NCI-H1694 treated with DMSO at 0.1 percent for 48 hours (cell line): ENCODE measurements around the gene HCRT.
"Not testable (repeated sequence)": the region's sequence is repeated elsewhere in the genome, so short reads cannot be mapped to it uniquely, and the experiment has no call there.

Experiments
- DNase-seq: peaks from one replicate; lab custom pipeline; 2025; lab: John Stamatoyannopoulos, UW

HCRT gene

DNA sequence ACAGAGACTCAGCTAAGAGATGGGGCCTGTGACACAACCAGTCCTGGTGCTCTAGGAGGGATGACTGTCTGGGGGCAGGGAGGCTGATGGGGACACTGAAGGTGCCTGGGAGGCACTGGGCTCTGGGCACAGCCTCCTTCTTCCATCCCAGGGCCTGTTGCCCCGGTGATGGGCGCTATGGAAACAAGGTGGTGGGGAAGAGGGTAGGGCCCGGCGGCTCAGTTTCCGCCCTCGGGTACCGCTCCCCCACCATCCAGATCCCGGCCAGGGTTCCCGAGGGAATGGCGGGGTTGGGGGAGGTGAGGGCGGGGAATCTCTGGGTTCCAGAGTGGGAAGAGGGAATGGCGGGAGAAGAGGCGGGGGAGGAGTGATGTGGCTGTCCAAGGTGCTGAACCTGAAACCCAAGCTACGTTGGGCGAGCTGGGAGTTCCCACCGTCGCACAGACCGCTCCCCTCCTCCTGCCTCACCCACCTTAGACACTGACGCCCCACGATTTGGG lies 5.3 kb downstream of the HCRT start:
- DNase-seq = no peak

GRCh38 chr17:42179335-42179734 lies 5.9 kb downstream of the HCRT start:
- DNase-seq = no peak

DNA sequence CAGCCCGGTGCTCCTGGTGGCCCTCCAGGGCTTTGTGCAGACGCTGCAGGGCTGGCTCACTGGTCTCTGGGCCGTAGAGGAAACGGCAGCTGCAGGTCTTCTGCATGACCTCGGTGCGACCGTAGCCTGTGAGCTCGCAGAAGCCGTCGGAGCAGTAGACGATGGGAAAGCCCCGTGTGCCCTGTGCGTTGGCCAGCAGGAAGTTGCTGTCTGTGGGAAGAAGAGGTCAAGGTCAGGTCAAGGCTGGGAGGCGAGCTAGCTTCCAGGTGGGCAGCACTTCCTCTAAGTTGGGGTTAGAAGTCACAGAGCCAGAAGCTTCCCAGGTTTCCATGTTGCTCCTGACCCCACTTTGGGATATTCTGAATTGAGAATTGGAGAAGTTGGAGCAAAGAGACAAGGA lies 6.4 kb downstream of the HCRT start:
- no peak for DNase-seq

DNA sequence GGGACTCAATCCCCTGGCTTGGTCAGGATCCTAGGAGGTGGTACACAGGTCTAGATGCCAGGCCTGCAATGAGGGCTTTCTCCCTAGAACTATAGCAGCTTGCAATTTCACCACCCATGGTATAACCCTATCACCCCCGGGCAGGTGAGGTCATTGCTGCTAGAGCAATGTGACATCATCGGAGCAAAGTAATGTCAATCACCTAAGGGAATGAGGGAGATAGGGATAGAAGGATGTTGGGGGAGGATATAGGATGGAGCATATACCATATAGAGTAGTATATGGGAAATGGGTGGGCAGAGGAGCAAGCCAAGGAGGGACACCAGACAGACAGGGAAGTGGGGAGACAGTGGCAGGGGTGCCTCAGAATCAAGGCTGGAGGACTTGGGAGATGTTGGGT lies 7.6 kb downstream of the HCRT start:
- no peak for DNase-seq

GRCh38 chr17:42174126-42174783 lies 11.0 kb downstream of the HCRT start:
- DNase-seq = no peak

- no peak for DNase-seq
These were observed 13.4 kb downstream of the HCRT start for GRCh38 chr17:42171831-42172230.

DNA sequence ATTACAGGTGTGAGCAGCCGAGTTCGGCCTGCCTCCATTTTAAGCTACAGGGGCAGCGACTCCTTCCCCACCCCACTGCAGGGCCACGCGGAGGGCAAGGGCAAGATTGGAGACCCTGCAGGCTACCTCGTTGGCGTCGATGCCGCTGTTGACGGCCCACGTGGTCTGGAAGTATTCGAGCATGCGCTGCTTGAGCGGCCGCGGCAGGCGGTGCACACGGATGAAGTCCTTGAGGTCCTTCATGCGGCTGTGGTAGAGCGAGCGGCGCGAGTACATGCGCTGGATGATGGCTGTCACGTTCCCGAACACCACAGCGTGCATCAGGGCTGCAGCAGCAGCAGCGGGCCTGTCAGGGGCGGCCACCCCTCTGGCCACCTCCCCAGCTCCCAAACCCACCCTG lies 15.9 kb downstream of the HCRT start:
- DNase-seq = no peak

GRCh38 chr17:42167807-42168206 lies 17.4 kb downstream of the HCRT start:
- DNase-seq = no peak

GRCh38 chr17:42166196-42166763 lies 19.0 kb downstream of the HCRT start:
- no peak for DNase-seq

GRCh38 chr17:42165751-42166150 lies 19.5 kb downstream of the HCRT start:
- DNase-seq = no peak

GRCh38 chr17:42163696-42164407 lies 21.4 kb downstream of the HCRT start:
- no peak for DNase-seq

- no peak for DNase-seq
These were observed 22.1 kb downstream of the HCRT start for GRCh38 chr17:42163113-42163512.

DNA sequence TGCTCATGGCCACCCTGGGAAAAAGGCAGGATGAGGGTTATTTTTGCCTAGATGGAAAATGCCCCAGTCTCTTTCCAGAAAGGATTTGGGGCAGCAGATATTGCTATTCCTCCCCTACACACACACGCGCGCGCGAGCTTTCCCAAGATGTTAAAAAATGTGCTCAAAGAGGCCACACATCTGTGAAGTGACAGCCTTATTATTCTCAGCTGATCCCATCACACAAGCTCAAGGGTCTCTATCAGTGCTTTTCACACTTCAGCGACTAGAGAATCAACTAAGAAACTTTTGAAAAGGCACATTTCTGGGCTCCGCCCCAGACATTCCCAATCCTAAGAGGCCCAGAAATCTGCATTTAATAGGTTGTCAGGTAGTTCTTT lies 24.7 kb downstream of the HCRT start:
- no peak for DNase-seq

- DNase-seq = no peak
These were observed 25.3 kb downstream of the HCRT start for GRCh38 chr17:42159796-42160530.

DNA sequence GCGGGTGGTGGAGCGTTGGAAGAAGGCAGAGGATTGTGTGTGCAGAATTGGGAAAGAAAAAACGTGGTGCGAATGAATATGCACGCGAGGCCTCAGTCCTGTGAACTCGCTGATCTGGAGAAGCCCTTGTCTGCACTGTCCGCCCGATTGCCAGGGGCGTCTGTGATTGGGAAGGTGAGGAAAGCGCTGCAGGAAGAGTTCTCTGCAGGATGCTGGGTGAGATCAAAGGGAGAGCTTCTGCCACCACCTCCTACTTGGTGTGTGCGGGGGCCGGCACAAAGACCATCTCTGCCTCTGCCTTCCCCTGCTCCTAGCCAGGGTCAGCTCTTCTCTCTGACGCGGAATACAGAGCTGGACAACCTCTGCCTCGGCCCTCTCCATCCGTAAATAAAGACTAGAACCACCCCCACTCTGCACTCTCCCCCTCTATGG lies 29.6 kb downstream of the HCRT start:
- DNase-seq = no peak

DNA sequence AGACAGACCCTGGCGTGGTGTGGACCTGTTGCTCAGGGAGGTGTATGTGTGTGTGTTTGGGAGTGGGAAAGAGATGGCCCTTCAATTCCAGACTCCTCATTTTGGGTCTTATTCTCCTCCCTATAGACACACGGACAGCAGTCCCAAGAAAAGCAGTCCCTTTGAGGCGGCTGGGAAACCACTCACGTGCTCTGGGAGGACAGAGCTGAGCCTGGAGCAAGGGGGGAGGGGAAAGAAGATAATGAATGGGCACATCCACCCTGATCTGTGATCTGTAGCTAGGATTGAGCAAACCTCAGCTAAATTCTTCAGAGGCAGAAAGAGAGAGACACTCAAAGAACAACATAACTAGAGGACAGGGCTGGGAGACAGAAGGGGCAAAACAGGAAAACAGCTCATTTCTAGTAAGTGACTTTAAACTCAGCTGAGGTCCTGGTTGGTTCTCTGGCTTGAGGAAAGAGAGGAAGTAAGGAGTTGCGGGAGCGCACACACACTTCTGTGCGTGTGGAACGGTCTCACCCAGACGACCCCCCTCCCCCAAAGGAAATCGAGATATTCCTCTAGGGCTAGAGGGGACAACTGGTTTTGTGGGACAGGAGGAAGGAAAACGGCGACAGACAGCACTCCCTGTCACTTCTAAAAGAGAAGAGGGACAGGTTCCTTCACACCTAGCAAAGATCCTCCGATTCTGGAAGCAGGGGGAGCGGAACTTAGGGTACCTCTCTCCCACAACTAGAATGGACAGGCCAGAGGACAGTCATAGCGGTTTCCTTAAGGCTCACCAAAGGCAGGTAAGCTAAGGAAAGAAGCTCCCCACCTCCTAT lies 31.1 kb downstream of the HCRT start:
- DNase-seq = no peak

DNA sequence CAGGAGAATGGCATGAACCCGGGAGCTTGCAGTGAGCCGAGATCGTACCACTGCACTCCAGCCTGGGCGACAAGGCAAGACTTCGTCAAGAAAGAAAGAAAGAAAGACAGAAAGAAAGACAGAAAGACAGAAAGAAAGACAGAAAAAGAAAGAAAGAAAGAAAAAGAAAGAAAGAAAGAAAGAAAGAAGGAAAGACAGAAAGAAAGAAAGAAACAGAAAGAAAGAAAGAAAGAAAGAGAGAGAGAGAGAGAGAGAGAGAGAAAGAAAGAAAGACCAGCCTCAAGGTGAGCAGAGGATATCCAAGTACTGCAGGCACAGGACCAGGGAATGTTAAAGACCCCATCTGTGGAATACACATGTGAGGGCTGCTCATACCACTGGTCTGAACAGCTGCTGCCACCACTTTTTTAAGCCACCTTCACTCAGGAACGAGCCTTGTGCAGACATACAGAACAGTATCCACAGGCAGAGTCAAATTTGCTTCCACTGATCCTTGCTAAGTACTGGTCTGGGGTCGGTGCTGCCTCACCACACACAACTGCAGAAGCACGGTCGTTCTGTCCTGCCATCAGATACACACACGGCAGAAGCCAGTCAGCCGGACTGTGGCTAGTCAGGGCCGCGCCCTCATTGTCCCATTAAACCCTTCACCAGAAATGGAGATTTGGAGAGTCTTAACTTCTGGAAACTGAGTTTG lies 38.2 kb downstream of the HCRT start:
- no peak for DNase-seq

DNA sequence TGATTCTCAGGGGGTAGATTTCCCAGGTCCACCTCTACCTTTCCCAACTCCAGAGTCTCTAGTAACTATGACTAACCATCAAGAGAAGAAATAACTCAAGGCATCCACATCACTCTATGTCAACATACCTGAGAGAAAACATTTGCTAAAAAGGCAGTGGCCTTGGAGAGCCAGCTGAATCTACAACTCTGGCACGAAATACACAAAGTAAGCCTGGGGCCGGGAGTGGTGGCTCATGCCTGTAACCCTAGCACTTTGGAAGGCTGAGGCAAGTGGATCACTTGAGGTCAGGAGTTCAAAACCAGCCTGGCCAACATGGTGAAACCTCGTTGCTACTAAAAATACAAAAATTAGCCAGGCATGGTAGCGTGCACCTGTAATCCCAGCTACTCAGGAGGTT lies 42.1 kb downstream of the HCRT start:
- DNase-seq = not testable (repeated sequence)

GRCh38 chr17:42142371-42142896 lies 42.8 kb downstream of the HCRT start:
- DNase-seq = no peak

- no peak for DNase-seq
These were observed 43.9 kb downstream of the HCRT start for GRCh38 chr17:42141382-42141781.

DNA sequence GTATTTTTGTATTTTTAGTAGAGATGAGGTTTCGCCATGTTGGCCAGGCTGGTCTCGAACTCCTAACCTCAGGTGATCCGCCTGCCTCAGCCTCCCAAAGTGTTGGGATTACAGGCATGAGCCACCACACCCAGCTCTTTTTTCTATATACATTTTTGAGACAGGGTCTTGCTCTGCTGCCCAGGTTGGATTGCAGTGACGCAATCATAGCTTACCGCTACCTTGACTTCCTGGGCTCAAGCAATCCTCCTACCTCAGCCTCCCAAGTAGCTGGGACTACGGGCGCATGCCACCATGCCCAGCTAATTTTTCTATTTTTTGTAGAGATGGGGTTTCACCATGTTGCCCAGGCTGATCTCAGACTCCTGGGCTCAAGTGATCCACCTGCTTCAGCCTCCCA lies 44.6 kb downstream of the HCRT start:
- not testable (repeated sequence) for DNase-seq
